NT2/D1 (cell line): ENCODE data around the gene AJM1.
A peak's percentile ranks its signal among the peaks of the same experiment; 100 is the strongest.

Experiments used
- DNase-seq: peaks from one replicate; pipeline ENCODE4 v3.0.0-alpha.2; 2011; ENCODE audit warnings: low read depth, low spot score
- H3K27me3 ChIP-seq: 2 replicates; pipeline ENCODE4 v1.6.0; 2011; ENCODE audit warnings: mild to moderate bottlenecking; ENCODE audit not compliant: insufficient read length, insufficient read depth
- H3K36me3 ChIP-seq: 2 replicates; pipeline ENCODE4 v1.6.1; 2011; ENCODE audit warnings: mild to moderate bottlenecking, low read length, mixed read lengths; ENCODE audit not compliant: insufficient read depth, insufficient read length
- H3K4me1 ChIP-seq: 2 replicates; pipeline ENCODE4 v1.5.1; 2011; ENCODE audit not compliant: insufficient read depth, insufficient read length
- H3K4me3 ChIP-seq: 2 replicates; pipeline ENCODE4 v1.5.1; 2011; ENCODE audit warnings: low read depth; ENCODE audit not compliant: insufficient read length
- H3K9ac ChIP-seq: 2 replicates; pipeline ENCODE4 v1.6.0; 2011; ENCODE audit warnings: low read depth; ENCODE audit not compliant: insufficient read length
- H3K9me3 ChIP-seq: 2 replicates; pipeline ENCODE4 v1.5.1; 2011; ENCODE audit warnings: mild to moderate bottlenecking, low read length; ENCODE audit not compliant: insufficient read depth
- SUZ12 ChIP-seq: IDR thresholded peaks from 2 replicates; pipeline ENCODE4 v1.6.1; 2011; ENCODE audit not compliant: insufficient read length, insufficient read depth; ENCODE audit errors: extremely low read depth
- YY1 ChIP-seq: IDR thresholded peaks from 2 replicates; pipeline ENCODE4 v1.6.1; 2011; ENCODE audit not compliant: insufficient read length, insufficient read depth
- ZNF274 ChIP-seq: IDR thresholded peaks from 2 replicates; pipeline ENCODE4 v1.6.1; 2011; ENCODE audit warnings: mild to moderate bottlenecking, low read depth, low read length

Gene AJM1

GRCh38 chr9:136856541-136857141 lies 14.4 kb downstream of the AJM1 start:
- Histone ChIP-seq H3K4me1 (peaks cover 41% of the 10 kb centered on the region), H3K4me3 (no peak overlapping the region), H3K9ac (no peak overlapping the region), H3K9me3 (no peaks in the 10 kb centered on the region), H3K36me3 (peaks cover 75% of the 10 kb centered on the region), H3K27me3 (no peaks in the 10 kb centered on the region)
- DNase-seq: no peak
- no peak for TF ChIP-seq ZNF274
- no peak for TF ChIP-seq YY1
- TF ChIP-seq SUZ12: no peak

DNA sequence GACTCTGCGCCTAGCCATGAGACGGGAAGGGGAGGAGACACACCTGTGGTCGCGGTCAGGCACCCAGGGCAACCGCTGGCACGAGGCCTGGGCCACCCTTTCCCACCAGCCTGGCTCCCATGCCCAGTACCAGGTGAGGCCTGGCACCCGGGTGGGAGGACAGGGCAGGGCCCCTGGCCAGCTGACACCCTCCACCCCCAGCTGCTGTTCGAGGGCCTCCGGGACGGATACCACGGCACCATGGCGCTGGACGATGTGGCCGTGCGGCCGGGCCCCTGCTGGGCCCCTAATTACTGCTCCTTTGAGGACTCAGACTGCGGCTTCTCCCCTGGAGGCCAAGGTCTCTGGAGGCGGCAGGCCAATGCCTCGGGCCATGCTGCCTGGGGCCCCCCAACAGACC lies 14.9 kb downstream of the AJM1 start:
- Histone ChIP-seq H3K9ac (no peak overlapping the region), H3K36me3 (peaks cover 75% of the 10 kb centered on the region)
- TF ChIP-seq YY1 (no peak), ZNF274 (no peak), SUZ12 (no peak)

GRCh38 chr9:136857581-136858412 lies 15.5 kb downstream of the AJM1 start:
- peaks cover 38% of the 10 kb centered on the region for H3K4me1 ChIP-seq
- no peaks in the 10 kb centered on the region for H3K27me3 ChIP-seq
- no peak overlapping the region for H3K4me3 ChIP-seq
- TF ChIP-seq ZNF274 (no peak), SUZ12 (no peak), YY1 (no peak)
- no peaks in the 10 kb centered on the region for H3K9me3 ChIP-seq
- no peak for DNase-seq
- H3K9ac ChIP-seq: peak overlapping the region; percentile 64
- H3K36me3 ChIP-seq: peaks cover 75% of the 10 kb centered on the region

More for the DNA sequence above, 14.9 kb downstream of the AJM1 start:
- DNase-seq: no peak
- H3K27me3 ChIP-seq: no peaks in the 10 kb centered on the region
- peaks cover 38% of the 10 kb centered on the region for H3K4me1 ChIP-seq
- no peaks in the 10 kb centered on the region for H3K9me3 ChIP-seq
- no peak overlapping the region for H3K4me3 ChIP-seq

DNA sequence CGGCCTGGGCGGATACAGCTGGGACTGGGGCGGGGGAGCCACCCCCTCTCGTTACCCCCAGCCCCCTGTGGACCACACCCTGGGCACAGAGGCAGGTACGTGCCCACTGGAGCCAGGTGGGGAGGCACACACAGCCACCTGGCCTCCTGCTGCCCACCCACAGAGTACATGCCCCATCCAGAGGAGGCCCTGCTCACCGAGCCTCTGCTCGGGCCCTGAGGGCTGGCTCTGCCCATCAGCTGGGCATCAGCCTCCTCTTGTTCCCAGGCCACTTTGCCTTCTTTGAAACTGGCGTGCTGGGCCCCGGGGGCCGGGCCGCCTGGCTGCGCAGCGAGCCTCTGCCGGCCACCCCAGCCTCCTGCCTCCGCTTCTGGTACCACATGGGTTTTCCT lies 16.2 kb downstream of the AJM1 start:
- H3K4me3 ChIP-seq: no peak overlapping the region
- peaks cover 33% of the 10 kb centered on the region for H3K4me1 ChIP-seq
- DNase-seq: no peak
- H3K9me3 ChIP-seq: no peaks in the 10 kb centered on the region
- H3K36me3 ChIP-seq: peaks cover 75% of the 10 kb centered on the region
- H3K9ac ChIP-seq: no peak overlapping the region
- TF ChIP-seq YY1 (no peak), ZNF274 (no peak), SUZ12 (no peak)
- H3K27me3 ChIP-seq: no peaks in the 10 kb centered on the region

GRCh38 chr9:136858844-136859757 lies 16.8 kb downstream of the AJM1 start:
- Histone ChIP-seq H3K4me1 (peaks cover 33% of the 10 kb centered on the region), H3K4me3 (no peak overlapping the region), H3K36me3 (peaks cover 81% of the 10 kb centered on the region), H3K9ac (no peak overlapping the region), H3K9me3 (no peaks in the 10 kb centered on the region), H3K27me3 (no peaks in the 10 kb centered on the region)
- no peak for TF ChIP-seq ZNF274
- no peak for TF ChIP-seq SUZ12
- TF ChIP-seq YY1: no peak
- no peak for DNase-seq

DNA sequence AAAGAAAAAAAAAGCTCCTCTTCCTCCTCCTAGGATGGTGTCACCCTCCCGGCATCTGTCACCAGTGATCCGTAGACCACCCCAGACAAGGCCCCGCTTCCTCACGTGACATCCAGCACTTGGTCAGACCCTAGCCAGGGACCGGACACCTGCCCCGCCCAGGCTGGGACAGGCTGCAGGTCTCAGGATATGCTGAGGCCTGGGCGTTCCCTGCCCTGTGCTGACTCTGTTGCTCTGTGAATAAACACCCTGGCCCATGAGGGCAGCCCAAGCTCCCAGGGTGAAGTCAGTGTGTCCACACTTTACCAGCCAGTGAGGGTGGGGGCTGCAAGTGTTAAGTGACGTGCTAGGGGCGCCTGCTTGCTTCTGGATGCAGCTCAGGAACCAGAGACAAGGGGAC lies 18.3 kb downstream of the AJM1 start:
- Histone ChIP-seq H3K4me3 (no peak overlapping the region), H3K27me3 (no peaks in the 10 kb centered on the region), H3K9me3 (no peaks in the 10 kb centered on the region), H3K9ac (no peak overlapping the region), H3K36me3 (peaks cover 87% of the 10 kb centered on the region), H3K4me1 (peaks cover 31% of the 10 kb centered on the region)
- TF ChIP-seq ZNF274 (no peak), YY1 (no peak), SUZ12 (no peak)
- DNase-seq: no peak
